ENCODE measurements around the gene NDUFS5.

DNA sequence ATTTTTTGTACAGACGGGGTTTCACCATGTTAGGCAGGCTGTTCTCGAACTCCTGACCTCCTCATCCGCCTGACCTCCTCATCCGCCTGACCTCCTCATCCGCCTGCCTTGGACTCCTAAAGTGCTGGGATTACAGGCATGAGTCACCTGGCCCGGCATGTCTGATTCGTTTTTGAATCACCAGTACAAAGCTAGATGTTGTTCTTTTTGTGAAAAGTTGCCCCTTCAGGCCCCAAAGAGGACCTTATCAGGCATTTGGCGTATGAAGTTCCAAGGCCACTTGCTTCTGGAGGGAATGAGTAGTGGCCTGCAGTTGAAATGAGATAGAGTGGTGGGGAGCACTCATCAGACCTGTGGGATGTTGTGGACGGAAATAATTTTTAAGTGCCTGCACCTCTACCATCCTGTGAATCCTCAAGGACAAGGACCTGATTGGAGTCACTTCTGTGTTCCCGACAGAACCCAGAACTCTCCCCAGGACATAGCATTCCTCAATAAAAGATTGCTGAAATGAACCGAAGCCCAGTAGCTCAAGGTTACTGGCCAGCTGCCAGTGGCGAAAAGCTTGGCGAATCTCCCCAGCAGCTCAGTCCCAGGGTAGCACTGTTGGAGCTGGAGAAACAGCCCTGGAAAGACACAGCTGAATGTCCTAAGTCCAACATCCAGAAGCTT, 50.1 kb downstream of the NDUFS5 start:
- TF ChIP-seq, protein P1, sequence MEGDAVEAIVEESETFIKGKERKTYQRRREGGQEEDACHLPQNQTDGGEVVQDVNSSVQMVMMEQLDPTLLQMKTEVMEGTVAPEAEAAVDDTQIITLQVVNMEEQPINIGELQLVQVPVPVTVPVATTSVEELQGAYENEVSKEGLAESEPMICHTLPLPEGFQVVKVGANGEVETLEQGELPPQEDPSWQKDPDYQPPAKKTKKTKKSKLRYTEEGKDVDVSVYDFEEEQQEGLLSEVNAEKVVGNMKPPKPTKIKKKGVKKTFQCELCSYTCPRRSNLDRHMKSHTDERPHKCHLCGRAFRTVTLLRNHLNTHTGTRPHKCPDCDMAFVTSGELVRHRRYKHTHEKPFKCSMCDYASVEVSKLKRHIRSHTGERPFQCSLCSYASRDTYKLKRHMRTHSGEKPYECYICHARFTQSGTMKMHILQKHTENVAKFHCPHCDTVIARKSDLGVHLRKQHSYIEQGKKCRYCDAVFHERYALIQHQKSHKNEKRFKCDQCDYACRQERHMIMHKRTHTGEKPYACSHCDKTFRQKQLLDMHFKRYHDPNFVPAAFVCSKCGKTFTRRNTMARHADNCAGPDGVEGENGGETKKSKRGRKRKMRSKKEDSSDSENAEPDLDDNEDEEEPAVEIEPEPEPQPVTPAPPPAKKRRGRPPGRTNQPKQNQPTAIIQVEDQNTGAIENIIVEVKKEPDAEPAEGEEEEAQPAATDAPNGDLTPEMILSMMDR (IDR thresholded peaks at IDR 0.05): no peak
- TF ChIP-seq POLR2A (IDR thresholded peaks at IDR 0.05): no peak
